Hepatocyte (in vitro differentiated cells): ENCODE data around the gene ACSL3. TPM values are rescaled to one million over a fixed set of nuclear protein-coding genes. Genes with fewer than 3 reads are reported as not detected.

Source experiments
- DNase-seq: peaks from one replicate; pipeline ENCODE4 v3.0.0-alpha.2; 2016; ENCODE audit warnings: low spot score
- H2AFZ ChIP-seq: fragments of 200-600 bp; sonication (generic); 2 replicates; pipeline ENCODE4 v1.6.0; 2016; ENCODE audit warnings: antibody characterized with exemption, mild to moderate bottlenecking
- H3K27ac ChIP-seq: fragments of 200-600 bp; sonication (generic); 2 replicates; pipeline ENCODE4 v1.5.1; 2016; ENCODE audit warnings: mild to moderate bottlenecking
- H3K27me3 ChIP-seq: fragments of 200-600 bp; sonication (generic); 2 replicates; pipeline ENCODE4 v1.6.1; 2016
- H3K36me3 ChIP-seq: fragments of 200-600 bp; sonication (generic); replicated peaks from 2 replicates; pipeline ENCODE4 v1.5.1; 2016; ENCODE audit warnings: low read depth; ENCODE audit not compliant: insufficient read depth
- H3K4me1 ChIP-seq: fragments of 200-600 bp; sonication (generic); 2 replicates; pipeline ENCODE4 v1.5.1; 2016; ENCODE audit warnings: mild to moderate bottlenecking, moderate library complexity; ENCODE audit not compliant: insufficient read depth
- H3K4me2 ChIP-seq: fragments of 200-600 bp; sonication (generic); 2 replicates; pipeline ENCODE4 v1.6.0; 2016
- H3K4me3 ChIP-seq: fragments of 200-600 bp; sonication (generic); 2 replicates; pipeline ENCODE4 v1.5.1; 2016; ENCODE audit warnings: mild to moderate bottlenecking
- H3K79me2 ChIP-seq: fragments of 200-600 bp; sonication (generic); 2 replicates; pipeline ENCODE4 v1.6.0; 2017; ENCODE audit warnings: mild to moderate bottlenecking
- H3K9me2 ChIP-seq: fragments of 200-600 bp; sonication (generic); replicated peaks from 2 replicates; pipeline ENCODE4 v1.6.0; 2017; ENCODE audit warnings: mild to moderate bottlenecking; ENCODE audit not compliant: insufficient read depth
- H3K9me3 ChIP-seq: fragments of 200-600 bp; sonication (generic); 2 replicates; pipeline ENCODE4 v1.5.1; 2016; ENCODE audit warnings: low read depth, mild to moderate bottlenecking
- H4K20me1 ChIP-seq: fragments of 200-600 bp; sonication (generic); 2 replicates; pipeline ENCODE4 v1.6.0; 2016; ENCODE audit warnings: mild to moderate bottlenecking; ENCODE audit not compliant: insufficient read depth, poor library complexity, severe bottlenecking
- CTCF ChIP-seq: fragments of 200-600 bp; sonication (generic); IDR thresholded peaks from 2 replicates; pipeline ENCODE4 v1.5.1; 2016; ENCODE audit warnings: antibody characterized with exemption, mild to moderate bottlenecking; ENCODE audit not compliant: poor library complexity
- EZH2 ChIP-seq: fragments of 200-600 bp; sonication (generic); IDR thresholded peaks from 2 replicates; pipeline ENCODE4 v1.6.1; 2016; ENCODE audit warnings: antibody characterized with exemption, mild to moderate bottlenecking, borderline replicate concordance
- EZH2phosphoT487 ChIP-seq: fragments of 200-600 bp; sonication (generic); IDR thresholded peaks from one replicate; pipeline ENCODE4 v1.6.1; 2018; ENCODE audit warnings: antibody characterized with exemption, mild to moderate bottlenecking, low read depth, moderate library complexity; ENCODE audit not compliant: unreplicated experiment, severe bottlenecking
- WGBS: methylation state at CpG from one replicate; pipeline ENCODE4 v1.1.6; 2016; ENCODE audit warnings: low lambda C conversion rate; ENCODE audit errors: missing lambda C conversion rate; 5-methylcytosine and 5-hydroxymethylcytosine counted together
- polyA plus RNA-seq: library from polyadenylated mRNA; unstranded; fragments of >200 nt; fragmentation: Nextera tagmentation; extraction: Ambion mirVana; gene quantifications from 2 replicates; pipeline ENCODE4 v1.2.1, GENCODE V29; 2016
- total RNA-seq: library from RNA; depleted of rRNA; stranded (reverse); fragments of >200 nt; gene quantifications from 2 replicates; pipeline ENCODE4 v1.2.3, GENCODE V29; 2014

ACSL3 gene
- total and polyA plus RNA-seq, 2 experiments from 2014 or later = 82.1 to 133 TPM

GRCh38 chr2:222973237-222973636 is 112.4 kb downstream of the ACSL3 start:
- no peak overlapping the region for H3K27ac ChIP-seq
- no peaks in the 10 kb centered on the region for H3K9me2 ChIP-seq
- no peak for DNase-seq
- no peaks in the 10 kb centered on the region for H3K9me3 ChIP-seq
- H3K36me3 ChIP-seq = no peaks in the 10 kb centered on the region
- H3K27me3 ChIP-seq = no peaks in the 10 kb centered on the region
- no peaks in the 10 kb centered on the region for H3K79me2 ChIP-seq
- H3K4me3 ChIP-seq = no peak overlapping the region
- no peak overlapping the region for H2AFZ ChIP-seq
- WGBS = 75% methylated on average over 4 of the region's 4 CpGs
- H4K20me1 ChIP-seq = no peaks in the 10 kb centered on the region
- H3K4me1 ChIP-seq = no peaks in the 10 kb centered on the region
- H3K4me2 ChIP-seq = no peak overlapping the region
- no peak for TF ChIP-seq EZH2
- no peak for TF ChIP-seq CTCF
- TF ChIP-seq EZH2phosphoT487 = no peak

GRCh38 chr2:222973733-222974132 is 112.9 kb downstream of the ACSL3 start:
- no peaks in the 10 kb centered on the region for H3K79me2 ChIP-seq
- no peak overlapping the region for H3K4me2 ChIP-seq
- WGBS = 98% methylated on average over 2 of the region's 2 CpGs
- no peaks in the 10 kb centered on the region for H3K4me1 ChIP-seq
- H3K9me3 ChIP-seq = no peaks in the 10 kb centered on the region
- no peaks in the 10 kb centered on the region for H3K27me3 ChIP-seq
- H3K4me3 ChIP-seq = no peak overlapping the region
- no peak for DNase-seq
- no peak overlapping the region for H2AFZ ChIP-seq
- H3K27ac ChIP-seq = no peak overlapping the region
- no peaks in the 10 kb centered on the region for H3K9me2 ChIP-seq
- no peaks in the 10 kb centered on the region for H3K36me3 ChIP-seq
- H4K20me1 ChIP-seq = no peaks in the 10 kb centered on the region
- TF ChIP-seq EZH2 (no peak), EZH2phosphoT487 (no peak), CTCF (no peak)

GRCh38 chr2:222976521-222977061 is 115.8 kb downstream of the ACSL3 start:
- no peaks in the 10 kb centered on the region for H3K4me1 ChIP-seq

More at GRCh38 chr2:222976521-222977061, 115.8 kb downstream of the ACSL3 start:
- H3K27ac ChIP-seq = no peak overlapping the region
- no peak overlapping the region for H3K4me3 ChIP-seq
- DNase-seq = no peak
- no peaks in the 10 kb centered on the region for H3K9me2 ChIP-seq
- H3K79me2 ChIP-seq = no peaks in the 10 kb centered on the region
- no peak for TF ChIP-seq CTCF
- no peak for TF ChIP-seq EZH2phosphoT487
- no peak for TF ChIP-seq EZH2
- whole genome bisulfite sequencing = 88% methylated on average over 3 of the region's 3 CpGs
- no peaks in the 10 kb centered on the region for H3K27me3 ChIP-seq
- H2AFZ ChIP-seq = no peak overlapping the region
- no peaks in the 10 kb centered on the region for H3K36me3 ChIP-seq
- H3K9me3 ChIP-seq = no peaks in the 10 kb centered on the region
- no peak overlapping the region for H3K4me2 ChIP-seq
- H4K20me1 ChIP-seq = no peaks in the 10 kb centered on the region
